H1 (cell line): ENCODE data around the gene JPH3.

Source experiments
- BACH1 ChIP-seq: IDR thresholded peaks from 2 replicates; pipeline ENCODE4 v1.6.1; 2012; ENCODE audit warnings: low read length, improper control_type of control experiment
- EZH2 ChIP-seq: fragments of 200-600 bp; sonication (generic); IDR thresholded peaks from 2 replicates; pipeline ENCODE4 v1.7.1; 2012; ENCODE audit warnings: low read depth, mild to moderate bottlenecking, moderate library complexity, low read length, inconsistent platforms; ENCODE audit not compliant: severe bottlenecking
- GABPA ChIP-seq: IDR thresholded peaks from 2 replicates; pipeline ENCODE4 v1.6.1; 2011; ENCODE audit warnings: mild to moderate bottlenecking, low read length, moderate library complexity, borderline replicate concordance; ENCODE audit not compliant: insufficient read depth
- MAX ChIP-seq: IDR thresholded peaks from 2 replicates; pipeline ENCODE4 v1.6.1; 2012; ENCODE audit warnings: inconsistent platforms
- POLR2A ChIP-seq, 2 experiments: IDR thresholded peaks; 1 replicate in 1 of 2; 2 replicates in 1 of 2; pipeline ENCODE4 v1.6.1; 2011; ENCODE audit warnings: low read depth in 2 of 2, low read length in 2 of 2, mild to moderate bottlenecking in 2 of 2; ENCODE audit errors: control extremely low read depth in 1 of 2
- POLR2AphosphoS5 ChIP-seq: IDR thresholded peaks from 2 replicates; pipeline ENCODE4 v1.6.1; 2011; ENCODE audit warnings: low read depth, low read length
- RAD21 ChIP-seq, 2 experiments: IDR thresholded peaks in 1 of 2; conservative IDR thresholded peaks in 1 of 2; 2 replicates each; pipeline ENCODE4 v1.6.1; 2011; ENCODE audit warnings: low read depth in 2 of 2, low read length in 2 of 2, improper control_type of control experiment in 1 of 2, inconsistent platforms in 1 of 2, mild to moderate bottlenecking in 1 of 2, moderate library complexity in 1 of 2
- SIRT6 ChIP-seq: IDR thresholded peaks from one replicate; pipeline ENCODE4 v1.7.1; 2012; ENCODE audit warnings: low read length, inconsistent platforms
- TEAD4 ChIP-seq: IDR thresholded peaks from 2 replicates; pipeline ENCODE4 v1.6.1; 2012; ENCODE audit warnings: low read depth, low read length, inconsistent platforms, mixed read lengths
- YY1 ChIP-seq: IDR thresholded peaks from 2 replicates; pipeline ENCODE4 v1.6.1; 2011; ENCODE audit warnings: low read depth, mild to moderate bottlenecking, low read length
- TF ChIP-seq, protein P1 (sequence below), 3 experiments: IDR thresholded peaks; 1 replicate in 2 of 3; 2 replicates in 1 of 3; pipeline versions ENCODE4 v1.5.1 to v1.6.1; 2011; ENCODE audit warnings: low read length in 3 of 3, mild to moderate bottlenecking in 3 of 3, inconsistent platforms in 2 of 3, low read depth in 1 of 3, moderate library complexity in 1 of 3; ENCODE audit not compliant: insufficient read depth in 1 of 3; ENCODE audit errors: control extremely low read depth in 1 of 3

DNA sequence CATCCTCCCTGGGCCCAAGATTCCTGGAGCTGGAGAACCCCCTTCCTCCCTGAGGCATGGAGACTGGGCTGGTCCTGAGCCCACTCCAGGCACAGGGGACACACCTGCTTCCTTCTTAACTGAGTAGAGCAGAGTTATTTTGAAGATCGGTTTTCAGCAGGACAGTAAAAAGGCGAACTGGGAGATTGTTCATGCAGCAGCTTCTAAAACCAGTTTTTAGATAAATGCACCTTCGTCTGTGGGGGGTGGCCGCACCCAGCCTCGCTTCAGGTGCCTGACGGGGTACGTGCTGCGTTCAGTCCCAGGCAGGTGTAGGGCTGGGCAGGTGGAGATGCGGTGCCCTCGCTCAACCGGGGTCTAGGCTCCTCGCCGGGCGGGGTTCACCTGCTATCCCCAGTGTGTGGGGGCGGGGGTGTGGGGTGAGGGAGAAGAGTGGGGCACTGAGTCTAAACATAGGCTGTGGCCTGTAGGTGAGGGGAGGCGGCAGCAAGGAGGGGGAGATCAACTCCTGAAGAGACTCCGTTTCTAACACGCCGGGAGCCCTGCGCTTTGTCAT, 69.5 kb downstream of the JPH3 start:
- TF ChIP-seq RAD21 (IDR thresholded peaks at IDR 0.05 in 1 of 2, conservative IDR thresholded peaks at IDR 0.05 in 1 of 2; ENCODE audit: low read depth in 2 of 2, low read length in 2 of 2) = no peak
- TF ChIP-seq, protein P1, sequence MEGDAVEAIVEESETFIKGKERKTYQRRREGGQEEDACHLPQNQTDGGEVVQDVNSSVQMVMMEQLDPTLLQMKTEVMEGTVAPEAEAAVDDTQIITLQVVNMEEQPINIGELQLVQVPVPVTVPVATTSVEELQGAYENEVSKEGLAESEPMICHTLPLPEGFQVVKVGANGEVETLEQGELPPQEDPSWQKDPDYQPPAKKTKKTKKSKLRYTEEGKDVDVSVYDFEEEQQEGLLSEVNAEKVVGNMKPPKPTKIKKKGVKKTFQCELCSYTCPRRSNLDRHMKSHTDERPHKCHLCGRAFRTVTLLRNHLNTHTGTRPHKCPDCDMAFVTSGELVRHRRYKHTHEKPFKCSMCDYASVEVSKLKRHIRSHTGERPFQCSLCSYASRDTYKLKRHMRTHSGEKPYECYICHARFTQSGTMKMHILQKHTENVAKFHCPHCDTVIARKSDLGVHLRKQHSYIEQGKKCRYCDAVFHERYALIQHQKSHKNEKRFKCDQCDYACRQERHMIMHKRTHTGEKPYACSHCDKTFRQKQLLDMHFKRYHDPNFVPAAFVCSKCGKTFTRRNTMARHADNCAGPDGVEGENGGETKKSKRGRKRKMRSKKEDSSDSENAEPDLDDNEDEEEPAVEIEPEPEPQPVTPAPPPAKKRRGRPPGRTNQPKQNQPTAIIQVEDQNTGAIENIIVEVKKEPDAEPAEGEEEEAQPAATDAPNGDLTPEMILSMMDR (IDR thresholded peaks at IDR 0.05; ENCODE audit: control extremely low read depth in 1 of 3, insufficient read depth in 1 of 3, low read depth in 1 of 3, low read length in 3 of 3) = no peak
- no peak for TF ChIP-seq TEAD4
- TF ChIP-seq POLR2A (IDR thresholded peaks at IDR 0.05; ENCODE audit: control extremely low read depth in 1 of 2, low read depth in 2 of 2, low read length in 2 of 2) = no peak
- TF ChIP-seq BACH1 = no peak
- TF ChIP-seq EZH2 = no peak
- no peak for TF ChIP-seq POLR2AphosphoS5
- no peak for TF ChIP-seq SIRT6
- no peak for TF ChIP-seq GABPA
- TF ChIP-seq MAX = no peak
- TF ChIP-seq YY1 = no peak
